Glutamatergic neuron (in vitro differentiated cells): Measurements from ENCODE around the gene FCN3. TPM values are rescaled to one million over a fixed set of nuclear protein-coding genes. Genes with fewer than 3 reads are reported as not detected.

Experiments
- DNase-seq: peaks from one replicate; pipeline ENCODE4 v3.0.0; 2022
- H3K27ac Mint-ChIP-seq: one replicate; pipeline ENCODE4 v1.8.0; 2020; ENCODE audit warnings: mild to moderate bottlenecking, mixed read lengths, inconsistent platforms; ENCODE audit not compliant: unreplicated experiment
- H3K27me3 Mint-ChIP-seq: one replicate; pipeline ENCODE4 v1.8.0; 2020; ENCODE audit warnings: mild to moderate bottlenecking, moderate library complexity, mixed read lengths, inconsistent platforms; ENCODE audit not compliant: unreplicated experiment
- H3K36me3 Mint-ChIP-seq: one replicate; pipeline ENCODE4 v1.8.0; 2020; ENCODE audit warnings: mild to moderate bottlenecking, mixed read lengths, inconsistent platforms; ENCODE audit not compliant: unreplicated experiment
- H3K4me1 Mint-ChIP-seq: one replicate; pipeline ENCODE4 v1.8.0; 2020; ENCODE audit warnings: mild to moderate bottlenecking, low read depth, mixed read lengths, inconsistent platforms; ENCODE audit not compliant: unreplicated experiment
- H3K4me3 Mint-ChIP-seq: one replicate; pipeline ENCODE4 v1.8.0; 2020; ENCODE audit warnings: mild to moderate bottlenecking, mixed read lengths, inconsistent platforms; ENCODE audit not compliant: unreplicated experiment
- H3K9me3 Mint-ChIP-seq: one replicate; pipeline ENCODE4 v1.8.0; 2020; ENCODE audit warnings: mild to moderate bottlenecking, moderate library complexity, mixed read lengths, inconsistent platforms; ENCODE audit not compliant: unreplicated experiment
- CTCF ChIP-seq: fragments of 200-600 bp; sonication (generic); IDR thresholded peaks from one replicate; pipeline ENCODE4 v1.5.0; 2021; ENCODE audit not compliant: partially characterized antibody, unreplicated experiment
- total RNA-seq: library from RNA; stranded (reverse); fragmentation: NEBNext Ultra II Directional; extraction: Animal tissue kit (Norgen Biotek cat#: 25700); gene quantifications from one replicate; pipeline ENCODE4 v1.2.1, GENCODE V29; 2021; ENCODE audit not compliant: unreplicated experiment

FCN3 gene
- total RNA-seq, 1 donor from 2014 or later, result not detected

- Mint-ChIP-seq H3K4me1 (peaks cover 17% of the 10 kb centered on the region), H3K27ac (no peak overlapping the region), H3K4me3 (no peak overlapping the region), H3K36me3 (no peaks in the 10 kb centered on the region), H3K9me3 (peaks cover 2% of the 10 kb centered on the region), H3K27me3 (peaks cover 7% of the 10 kb centered on the region)
- TF ChIP-seq CTCF, result no peak
- no peak for DNase-seq
Observed at GRCh38 chr1:27400082-27400962, 25.7 kb upstream of the FCN3 start.

GRCh38 chr1:27399251-27400025 lies 24.8 kb upstream of the FCN3 start:
- no peaks in the 10 kb centered on the region for H3K36me3 Mint-ChIP-seq
- H3K4me1 Mint-ChIP-seq, result peaks cover 15% of the 10 kb centered on the region
- DNase-seq, result no peak
- H3K9me3 Mint-ChIP-seq, result peaks cover 2% of the 10 kb centered on the region
- no peak for TF ChIP-seq CTCF
- H3K4me3 Mint-ChIP-seq, result no peak overlapping the region
- H3K27ac Mint-ChIP-seq, result no peak overlapping the region
- H3K27me3 Mint-ChIP-seq, result peaks cover 8% of the 10 kb centered on the region

- H3K4me1 Mint-ChIP-seq, result peaks cover 12% of the 10 kb centered on the region
- no peak overlapping the region for H3K27ac Mint-ChIP-seq
- no peak for TF ChIP-seq CTCF
- H3K9me3 Mint-ChIP-seq, result peaks cover 2% of the 10 kb centered on the region
- no peak overlapping the region for H3K4me3 Mint-ChIP-seq
- no peaks in the 10 kb centered on the region for H3K36me3 Mint-ChIP-seq
- peaks cover 11% of the 10 kb centered on the region for H3K27me3 Mint-ChIP-seq
- DNase-seq, result no peak
Observed at GRCh38 chr1:27398405-27399149, 24.0 kb upstream of the FCN3 start.

GRCh38 chr1:27397749-27398148 lies 23.1 kb upstream of the FCN3 start:
- TF ChIP-seq CTCF, result no peak
- Mint-ChIP-seq H3K36me3 (no peaks in the 10 kb centered on the region), H3K4me3 (no peak overlapping the region), H3K27ac (no peak overlapping the region), H3K27me3 (peaks cover 13% of the 10 kb centered on the region), H3K4me1 (peaks cover 12% of the 10 kb centered on the region), H3K9me3 (peaks cover 2% of the 10 kb centered on the region)
- no peak for DNase-seq
